Lower leg skin (tissue), 3 donors: ENCODE results near the gene COIL.

Experiments used
- POLR2A ChIP-seq, 2 donors: fragments of 450-650 bp; IDR thresholded peaks; one replicate each; pipeline ENCODE4 v1.6.1; 2016 to 2017; ENCODE audit warnings: antibody characterized with exemption in 2 of 2, mild to moderate bottlenecking in 1 of 2, moderate library complexity in 1 of 2
- TF ChIP-seq, protein P1 (sequence below), 3 donors: fragments of 450-650 bp; IDR thresholded peaks; one replicate each; pipeline ENCODE4 v1.5.1; 2016; ENCODE audit warnings: antibody characterized with exemption in 3 of 3, mild to moderate bottlenecking in 3 of 3, moderate library complexity in 2 of 3

GRCh38 chr17:56903560-56903959 is 57.3 kb downstream of the COIL start:
- TF ChIP-seq, protein P1, sequence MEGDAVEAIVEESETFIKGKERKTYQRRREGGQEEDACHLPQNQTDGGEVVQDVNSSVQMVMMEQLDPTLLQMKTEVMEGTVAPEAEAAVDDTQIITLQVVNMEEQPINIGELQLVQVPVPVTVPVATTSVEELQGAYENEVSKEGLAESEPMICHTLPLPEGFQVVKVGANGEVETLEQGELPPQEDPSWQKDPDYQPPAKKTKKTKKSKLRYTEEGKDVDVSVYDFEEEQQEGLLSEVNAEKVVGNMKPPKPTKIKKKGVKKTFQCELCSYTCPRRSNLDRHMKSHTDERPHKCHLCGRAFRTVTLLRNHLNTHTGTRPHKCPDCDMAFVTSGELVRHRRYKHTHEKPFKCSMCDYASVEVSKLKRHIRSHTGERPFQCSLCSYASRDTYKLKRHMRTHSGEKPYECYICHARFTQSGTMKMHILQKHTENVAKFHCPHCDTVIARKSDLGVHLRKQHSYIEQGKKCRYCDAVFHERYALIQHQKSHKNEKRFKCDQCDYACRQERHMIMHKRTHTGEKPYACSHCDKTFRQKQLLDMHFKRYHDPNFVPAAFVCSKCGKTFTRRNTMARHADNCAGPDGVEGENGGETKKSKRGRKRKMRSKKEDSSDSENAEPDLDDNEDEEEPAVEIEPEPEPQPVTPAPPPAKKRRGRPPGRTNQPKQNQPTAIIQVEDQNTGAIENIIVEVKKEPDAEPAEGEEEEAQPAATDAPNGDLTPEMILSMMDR (IDR thresholded peaks at IDR 0.05), result no peak
- TF ChIP-seq POLR2A (IDR thresholded peaks at IDR 0.05), result no peak
